Adrenal gland (tissue), 5 donors: ENCODE data around the gene DMRT3.

Experiments
- POLR2A ChIP-seq, 2 donors: fragments of 450-650 bp; IDR thresholded peaks; one replicate each; pipeline ENCODE4 v1.6.1; 2017; ENCODE audit warnings: antibody characterized with exemption in 2 of 2, mild to moderate bottlenecking in 2 of 2, moderate library complexity in 1 of 2
- TF ChIP-seq, protein P1 (sequence below), 6 experiments: fragments of 450-650 bp in 4 of 6; fragments of 200-600 bp in 2 of 6; sonication (generic) in 1 of 6; IDR thresholded peaks; 1 replicate in 5 of 6; 2 replicates in 1 of 6; pipeline versions ENCODE4 v1.5.1 to v1.8.0; 2016 to 2021; ENCODE audit warnings: antibody characterized with exemption in 6 of 6, mild to moderate bottlenecking in 2 of 6, moderate library complexity in 1 of 6
- donor health status: DM: no; HTN: no; CAD: no.

DNA sequence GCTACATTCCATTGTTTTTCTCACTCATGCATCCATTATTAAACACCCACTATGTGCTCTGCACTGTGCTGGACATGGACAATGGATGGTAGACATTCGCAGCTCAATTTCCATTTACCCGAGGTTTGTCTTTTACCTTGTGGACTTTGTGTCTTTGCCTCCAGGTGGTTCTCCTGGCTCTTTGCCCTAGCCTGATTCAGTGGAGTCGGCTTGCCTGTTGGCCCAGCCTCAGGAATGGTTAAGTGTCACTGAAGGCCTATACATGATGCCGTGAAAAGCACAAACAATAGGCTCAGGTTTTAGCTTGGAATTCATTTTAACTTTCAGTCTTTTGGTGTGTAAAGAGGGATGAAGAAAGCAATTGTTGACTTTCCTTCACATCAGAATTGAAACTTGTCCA, 16.5 kb upstream of the DMRT3 start:
- TF ChIP-seq, protein P1, sequence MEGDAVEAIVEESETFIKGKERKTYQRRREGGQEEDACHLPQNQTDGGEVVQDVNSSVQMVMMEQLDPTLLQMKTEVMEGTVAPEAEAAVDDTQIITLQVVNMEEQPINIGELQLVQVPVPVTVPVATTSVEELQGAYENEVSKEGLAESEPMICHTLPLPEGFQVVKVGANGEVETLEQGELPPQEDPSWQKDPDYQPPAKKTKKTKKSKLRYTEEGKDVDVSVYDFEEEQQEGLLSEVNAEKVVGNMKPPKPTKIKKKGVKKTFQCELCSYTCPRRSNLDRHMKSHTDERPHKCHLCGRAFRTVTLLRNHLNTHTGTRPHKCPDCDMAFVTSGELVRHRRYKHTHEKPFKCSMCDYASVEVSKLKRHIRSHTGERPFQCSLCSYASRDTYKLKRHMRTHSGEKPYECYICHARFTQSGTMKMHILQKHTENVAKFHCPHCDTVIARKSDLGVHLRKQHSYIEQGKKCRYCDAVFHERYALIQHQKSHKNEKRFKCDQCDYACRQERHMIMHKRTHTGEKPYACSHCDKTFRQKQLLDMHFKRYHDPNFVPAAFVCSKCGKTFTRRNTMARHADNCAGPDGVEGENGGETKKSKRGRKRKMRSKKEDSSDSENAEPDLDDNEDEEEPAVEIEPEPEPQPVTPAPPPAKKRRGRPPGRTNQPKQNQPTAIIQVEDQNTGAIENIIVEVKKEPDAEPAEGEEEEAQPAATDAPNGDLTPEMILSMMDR (IDR thresholded peaks at IDR 0.05) = no peak
- no peak for TF ChIP-seq POLR2A (IDR thresholded peaks at IDR 0.05)
